A549 (cell line): ENCODE data around the gene FREM1. TPM values are rescaled to one million over a fixed set of nuclear protein-coding genes. Genes with fewer than 3 reads are reported as not detected.

Source experiments
- ATAC-seq, 2 experiments: fragments of 200-7000 bp in 1 of 2; fragments of >200 bp in 1 of 2; cut with Nextera tagmentation in 1 of 2; cut with Tn5 transposase in 1 of 2; 3 replicates each; pipeline versions ENCODE4 v1.8.0 to v1.9.1; 2018 to 2020; ENCODE audit warnings: mild to moderate bottlenecking in 1 of 2, moderate library complexity in 1 of 2
- CTCF ChIA-PET: fragments of 300-600 bp; sonication (Branson Sonifier 250); formaldehyde crosslinking; extraction: SDS; loops from one replicate; lab custom pipeline; 2021; ENCODE audit warnings: antibody characterized with exemption, inconsistent platforms; lab: Yijun Ruan, JAX
- POLR2A ChIA-PET: fragments of 350-600 bp; formaldehyde crosslinking; extraction: SDS; loops from one replicate; lab custom pipeline; 2021; ENCODE audit warnings: antibody characterized with exemption, inconsistent platforms; lab: Yijun Ruan, JAX
- DNase-seq, 2 experiments: peaks; one replicate each; pipeline versions ENCODE4 v3.0.0 to v3.0.0-alpha.2; 2011 to 2016; ENCODE audit warnings: low read depth in 1 of 2, low spot score in 1 of 2
- FAIRE-seq: peaks from 2 replicates; lab custom pipeline; 2011; peaks lifted over from hg19 to GRCh38; lab: Jason Lieb, UNC
- H3K27ac ChIP-seq, 2 experiments: fragments of >200 bp; sonication (Bioruptor Twin); formaldehyde crosslinking; 3 replicates each; pipeline ENCODE4 v1.5.1; 2016 to 2017
- H3K4me1 ChIP-seq: fragments of >200 bp; sonication (Bioruptor Twin); formaldehyde crosslinking; 3 replicates; pipeline ENCODE4 v1.6.1; 2016
- H3K4me2 ChIP-seq: fragments of >200 bp; sonication (Bioruptor Twin); formaldehyde crosslinking; 3 replicates; pipeline ENCODE4 v1.6.1; 2016
- H3K4me3 ChIP-seq: fragments of >200 bp; sonication (Bioruptor Twin); formaldehyde crosslinking; 3 replicates; pipeline ENCODE4 v1.5.1; 2016
- H3K9me3 ChIP-seq: fragments of >200 bp; sonication (Bioruptor Twin); formaldehyde crosslinking; 3 replicates; pipeline ENCODE4 v1.6.1; 2016
- ATOH8 ChIP-seq: fragments of 250-450 bp; sonication (Bioruptor Pico); IDR thresholded peaks from 2 replicates; pipeline ENCODE4 v1.5.0; 2020; ENCODE audit warnings: low read depth, mild to moderate bottlenecking, moderate library complexity
- CBX2 ChIP-seq: fragments of 200-600 bp; sonication (generic); IDR thresholded peaks from 2 replicates; pipeline ENCODE4 v1.6.1; 2016; ENCODE audit warnings: low read depth, mild to moderate bottlenecking, borderline replicate concordance
- CTCF ChIP-seq: fragments of >200 bp; sonication (Bioruptor Twin); formaldehyde crosslinking; IDR thresholded peaks from 3 replicates; pipeline ENCODE4 v1.5.1; 2016
- EHF ChIP-seq: fragments of 250-450 bp; sonication (Bioruptor Pico); IDR thresholded peaks from 2 replicates; pipeline ENCODE4 v1.5.0; 2020; ENCODE audit warnings: mild to moderate bottlenecking
- EHMT2 ChIP-seq: fragments of 200-600 bp; sonication (generic); IDR thresholded peaks from 2 replicates; pipeline ENCODE4 v1.6.1; 2016; ENCODE audit warnings: antibody characterized with exemption, low read depth, mild to moderate bottlenecking, moderate library complexity
- ESRRA ChIP-seq: fragments of 150-350 bp; IDR thresholded peaks from 2 replicates; pipeline ENCODE4 v1.6.1; 2014; ENCODE audit warnings: mild to moderate bottlenecking, low read length, borderline replicate concordance
- FOSB ChIP-seq: fragments of 250-450 bp; sonication (Bioruptor Pico); IDR thresholded peaks from 2 replicates; pipeline ENCODE4 v1.5.0; 2020; ENCODE audit warnings: mild to moderate bottlenecking, moderate library complexity
- FOSL2 ChIP-seq, 2 experiments: fragments of 450-650 bp in 1 of 2; fragments of >200 bp in 1 of 2; sonication (Bioruptor Twin) in 1 of 2; formaldehyde crosslinking; IDR thresholded peaks; 2 replicates each; pipeline versions ENCODE4 v1.5.0 to v1.6.1; 2016 to 2020; ENCODE audit warnings: mild to moderate bottlenecking in 1 of 2, moderate library complexity in 1 of 2
- GATA3 ChIP-seq: IDR thresholded peaks from 2 replicates; pipeline ENCODE4 v1.6.1; 2012; ENCODE audit warnings: borderline replicate concordance
- HEYL ChIP-seq: fragments of 250-450 bp; sonication (Bioruptor Pico); IDR thresholded peaks from 2 replicates; pipeline ENCODE4 v1.8.0; 2021; ENCODE audit warnings: mild to moderate bottlenecking, moderate library complexity
- HOXA7 ChIP-seq: fragments of 250-450 bp; sonication (Bioruptor Pico); IDR thresholded peaks from 2 replicates; pipeline ENCODE4 v1.5.0; 2020; ENCODE audit warnings: mild to moderate bottlenecking, moderate library complexity
- JUN ChIP-seq, 2 experiments: fragments of >200 bp; sonication (Bioruptor Twin); formaldehyde crosslinking; IDR thresholded peaks; 2 replicates in 1 of 2; 3 replicates in 1 of 2; pipeline ENCODE4 v1.6.1; 2016 to 2017
- MYC ChIP-seq: IDR thresholded peaks from 2 replicates; pipeline ENCODE4 v1.6.1; 2012; ENCODE audit warnings: mild to moderate bottlenecking, inconsistent platforms, low read length, improper control_type of control experiment, borderline replicate concordance
- PBX3 ChIP-seq: IDR thresholded peaks from 2 replicates; pipeline ENCODE4 v1.6.1; 2012
- POLR2A ChIP-seq: IDR thresholded peaks from 2 replicates; pipeline ENCODE4 v1.6.1; 2012; ENCODE audit warnings: mild to moderate bottlenecking, low read length
- RAD21 ChIP-seq, 2 experiments: fragments of >200 bp in 1 of 2; sonication (Bioruptor Twin) in 1 of 2; formaldehyde crosslinking in 1 of 2; IDR thresholded peaks in 1 of 2; conservative IDR thresholded peaks in 1 of 2; 2 replicates in 1 of 2; 3 replicates in 1 of 2; pipeline ENCODE4 v1.6.1; 2012 to 2018; ENCODE audit warnings: inconsistent platforms in 1 of 2
- REST ChIP-seq: fragments of 200-600 bp; sonication (generic); IDR thresholded peaks from 2 replicates; pipeline ENCODE4 v1.6.1; 2016; ENCODE audit warnings: antibody characterized with exemption, mild to moderate bottlenecking, moderate library complexity
- RFX5 ChIP-seq: fragments of 450-650 bp; IDR thresholded peaks from 2 replicates; pipeline ENCODE4 v1.7.1; 2014; ENCODE audit warnings: antibody characterized with exemption, mild to moderate bottlenecking, moderate library complexity
- ZNF302 ChIP-seq: fragments of 250-450 bp; sonication (Bioruptor Pico); IDR thresholded peaks from 2 replicates; pipeline ENCODE4 v1.9.0; 2021; ENCODE audit warnings: inconsistent platforms, mild to moderate bottlenecking, moderate library complexity
- WGBS: methylation state at CpG from one replicate; pipeline ENCODE4 v1.1.6; 2017; ENCODE audit errors: missing lambda C conversion rate; 5-methylcytosine and 5-hydroxymethylcytosine counted together
- polyA plus RNA-seq, 4 experiments: library from polyadenylated mRNA; depleted of rRNA in 3 of 4; stranded (reverse); fragments of >200 nt; fragmentation: RNase III in 1 of 4; extraction: RNeasy Plus Mini Kit Qiagen cat#74134 plus additional on column Dnase treatment in 1 of 4; gene quantifications; 2 replicates in 3 of 4; 3 replicates in 1 of 4; pipeline ENCODE4 v1.2.3, GENCODE V29; 2011 to 2017

The FREM1 gene
- polyA plus RNA-seq, 2 of the 4 experiments (the other 2 are of a cell fraction): not detected

GRCh38 chr9:14895806-14896205 lies 14.4 kb downstream of the FREM1 start:
- Histone ChIP-seq H3K4me2 (no peak overlapping the region), H3K4me3 (no peak overlapping the region), H3K4me1 (no peaks in the 10 kb centered on the region), H3K9me3 (no peaks in the 10 kb centered on the region), H3K27ac (no peak overlapping the region)
- ATAC-seq (no peak), DNase-seq (no peak), FAIRE-seq (no peak)
- WGBS: 0% methylated on average over 1 of the region's 1 CpG
- CTCF ChIA-PET: no interaction called here
- TF ChIP-seq MYC: no peak
- TF ChIP-seq HOXA7 (CRISPR knock-in tag): no peak
- POLR2A ChIA-PET: no interaction called here

GRCh38 chr9:14893280-14893679 lies 16.9 kb downstream of the FREM1 start:
- POLR2A ChIA-PET: no interaction called here
- TF ChIP-seq CBX2 (no peak), REST (no peak), ATOH8 (CRISPR knock-in tag) (no peak), POLR2A (no peak), GATA3 (no peak), FOSB (CRISPR knock-in tag) (no peak), EHMT2 (no peak), FOSL2 (IDR thresholded peaks at IDR 0.05) (no peak), FOSL2 (CRISPR knock-in tag; IDR thresholded peaks at IDR 0.05) (no peak), RFX5 (no peak), ZNF302 (no peak), HEYL (CRISPR knock-in tag) (no peak), PBX3 (no peak)
- TF ChIP-seq, all 56 proteins: peak for 0
- 5% methylated on average over 1 of the region's 1 CpG for WGBS
- no peak overlapping the region for H3K4me3 ChIP-seq
- H3K9me3 ChIP-seq: no peaks in the 10 kb centered on the region
- ATAC-seq (no peak), FAIRE-seq (no peak), DNase-seq (no peak)
- H3K4me1 ChIP-seq: no peaks in the 10 kb centered on the region
- H3K4me2 ChIP-seq: no peak overlapping the region
- H3K27ac ChIP-seq: no peak overlapping the region
- CTCF ChIA-PET: no interaction called here

- WGBS: 9% methylated on average over 1 of the region's 1 CpG
- DNase-seq: no peak
- H3K4me3 ChIP-seq: no peak overlapping the region
These were observed 18.9 kb downstream of the FREM1 start for GRCh38 chr9:14891332-14891731.

More at GRCh38 chr9:14891332-14891731, 18.9 kb downstream of the FREM1 start:
- ChIA-PET CTCF (no interaction called here), POLR2A (no interaction called here)
- no peak overlapping the region for H3K4me2 ChIP-seq
- ATAC-seq: no peak
- no peaks in the 10 kb centered on the region for H3K9me3 ChIP-seq
- no peak overlapping the region for H3K27ac ChIP-seq
- TF ChIP-seq ESRRA (no peak), HEYL (CRISPR knock-in tag) (no peak), ZNF302 (no peak), EHF (CRISPR knock-in tag) (no peak), JUN (IDR thresholded peaks at IDR 0.05) (no peak), CTCF (no peak), RAD21 (conservative IDR thresholded peaks at IDR 0.05 in 1 of 2, IDR thresholded peaks at IDR 0.05 in 1 of 2) (no peak)
- TF ChIP-seq, all 56 proteins: peak for 0
- no peaks in the 10 kb centered on the region for H3K4me1 ChIP-seq
- no peak for FAIRE-seq
